Stimulated activated CD8-positive, alpha-beta memory T cell treated with anti-CD3 and anti-CD28 coated beads, Interleukin-15, amount 100 ng/mL, for 24 hours (primary cell): ENCODE data around the gene SWSAP1.
A peak's percentile ranks its signal among the peaks of the same experiment; 100 is the strongest.

Experiments used
- DNase-seq: peaks from one replicate; pipeline ENCODE4 v3.0.0-alpha.2; 2020; ENCODE audit warnings: low read depth

The SWSAP1 gene

DNA sequence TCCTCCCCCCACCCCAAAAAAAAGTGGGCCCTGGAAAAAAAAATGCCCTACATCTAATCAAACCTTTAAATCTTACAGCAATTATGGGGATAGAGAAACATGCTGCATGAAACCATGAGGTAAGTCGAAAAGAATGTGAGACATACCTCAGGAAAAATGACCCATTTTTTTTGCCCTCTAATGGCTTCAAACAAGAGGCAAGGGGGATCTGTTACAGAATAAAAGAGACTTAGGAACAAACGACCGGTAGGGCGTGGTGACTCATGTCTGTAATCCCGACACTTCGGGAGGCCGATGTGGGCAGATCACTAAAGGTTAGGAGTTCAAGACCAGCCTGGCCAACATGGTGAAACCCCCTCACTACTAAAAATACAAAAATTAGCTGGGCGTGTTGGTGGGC, 36.2 kb downstream of the SWSAP1 start:
- no peak for DNase-seq

DNA sequence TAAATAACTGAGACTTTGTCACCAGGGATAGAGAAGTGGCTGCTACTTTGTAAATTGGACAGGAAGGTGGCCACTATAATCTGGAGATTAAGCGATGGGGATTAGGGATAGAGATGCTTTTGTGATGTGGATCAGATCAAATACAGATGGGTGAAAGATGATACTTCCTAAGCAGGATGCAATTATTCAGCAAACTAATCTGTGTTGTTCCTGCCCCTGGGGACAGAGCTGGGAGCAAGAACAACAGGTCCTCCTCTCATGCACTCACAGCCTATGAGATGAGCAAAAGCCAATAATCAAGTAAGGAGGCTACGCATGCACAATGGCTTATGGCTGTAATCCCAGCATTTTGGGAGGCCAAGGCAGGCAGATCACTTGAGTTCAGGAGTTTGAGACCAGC, 40.1 kb downstream of the SWSAP1 start:
- DNase-seq = no peak

DNA sequence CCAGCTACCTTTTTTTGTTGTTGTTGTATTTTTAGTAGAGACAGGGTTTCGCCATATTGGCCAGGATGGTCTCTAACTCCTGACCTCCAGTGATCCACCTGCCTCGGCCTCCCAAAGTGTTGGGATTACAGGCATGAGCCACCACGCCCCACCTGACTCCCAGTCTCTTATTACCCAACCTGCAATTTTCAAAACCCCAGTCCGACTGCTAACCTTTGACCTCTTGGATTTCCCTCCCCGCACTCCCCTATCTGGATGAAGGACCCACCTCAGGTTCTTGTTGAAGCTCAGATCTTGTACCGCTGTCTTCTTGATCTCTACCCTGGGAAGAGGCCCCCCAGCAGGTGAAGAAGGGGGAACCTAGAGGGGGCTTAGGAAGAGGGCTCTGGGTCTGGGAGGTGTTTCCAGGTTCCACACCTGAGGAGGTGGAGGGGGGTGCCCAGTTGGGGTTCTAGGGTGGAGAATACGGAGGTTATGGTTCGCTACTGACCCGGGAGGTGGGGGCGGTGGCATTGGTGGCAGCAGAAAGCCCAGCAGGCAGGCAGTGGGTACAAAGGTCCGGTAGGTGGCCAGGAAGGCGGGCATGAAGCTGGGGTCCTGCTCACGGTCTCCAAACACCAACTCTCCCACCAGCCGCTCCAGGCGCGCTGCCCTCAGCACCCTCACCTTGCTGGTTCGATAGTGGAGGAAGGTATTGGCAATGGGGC, 42.0 kb downstream of the SWSAP1 start:
- DNase-seq = no peak

DNA sequence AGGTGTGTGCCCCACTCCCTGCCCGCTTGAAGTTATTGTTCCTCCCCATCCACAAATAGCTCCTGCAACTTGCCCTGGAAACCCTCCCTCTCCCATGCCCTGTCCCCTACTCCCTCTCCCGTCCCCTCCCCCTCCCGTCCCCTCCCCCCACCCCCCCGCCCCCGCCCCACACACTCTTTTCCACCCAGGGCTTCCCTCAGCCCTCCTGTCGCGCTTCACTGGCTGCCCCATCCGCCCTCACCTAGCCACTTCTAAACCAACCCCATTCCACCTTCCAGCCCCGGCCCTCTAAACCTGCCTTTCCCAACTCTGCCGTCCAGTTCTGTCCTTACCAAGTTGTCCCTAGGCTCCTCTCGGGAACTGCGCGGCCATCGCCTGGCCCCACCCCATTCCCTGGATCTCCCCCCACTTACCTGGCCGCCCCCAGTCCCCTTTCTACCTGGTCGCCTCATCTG, 43.7 kb downstream of the SWSAP1 start:
- DNase-seq = no peak

DNA sequence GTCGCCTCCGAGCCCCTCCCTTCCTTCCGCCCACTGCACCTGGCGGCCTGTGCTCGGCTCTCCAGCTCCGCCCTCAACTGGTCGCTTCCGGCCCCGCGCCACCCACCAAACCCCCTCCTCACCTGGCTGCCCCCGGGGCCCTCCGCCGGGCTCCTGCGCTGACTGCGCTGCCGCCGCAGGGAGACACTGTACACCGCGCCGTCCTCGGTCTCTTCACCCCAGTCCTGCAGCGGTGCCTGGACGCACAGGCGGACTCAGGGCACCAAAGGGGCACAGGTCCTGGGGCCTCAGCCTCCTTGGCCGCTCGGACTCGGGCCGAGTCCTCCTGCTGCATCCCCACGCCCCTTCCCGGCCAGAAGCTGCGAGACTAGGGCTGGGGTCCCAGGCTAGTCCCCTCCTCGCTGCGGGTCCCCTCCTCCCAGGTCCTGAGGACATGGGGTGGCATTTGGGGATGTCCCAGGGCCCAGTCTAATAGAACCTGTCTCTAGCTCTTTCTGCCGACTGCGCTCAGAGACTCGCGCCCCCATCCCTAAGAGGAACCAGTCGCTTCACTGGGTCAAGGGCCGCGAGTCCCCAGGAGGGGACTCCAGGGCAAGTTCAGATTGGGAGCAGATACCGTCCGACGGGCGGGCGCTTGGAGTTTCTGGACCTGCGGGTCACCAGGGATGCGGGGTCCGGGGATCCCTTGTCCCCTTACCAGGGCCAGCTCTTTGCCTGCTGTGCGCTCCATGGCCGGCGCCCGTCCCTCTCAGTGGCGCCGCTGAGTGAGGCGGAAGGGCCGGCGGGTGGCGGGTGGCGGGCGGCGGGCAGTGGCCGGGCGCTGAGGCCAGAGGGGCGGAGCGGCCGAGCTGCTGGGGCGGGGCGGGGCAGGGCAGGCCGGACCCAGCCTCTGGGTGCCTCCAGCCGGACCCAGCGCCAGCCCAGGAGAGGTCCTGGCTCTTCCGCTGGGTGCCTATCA, 44.4 kb downstream of the SWSAP1 start, which contains the start of gene RGL3:
Gene RGL3 (minus strand): TSS at position 766 of the 958 bp plus-strand sequence. CDS start 36 bp downstream, at position 730.
- no peak for DNase-seq

DNA sequence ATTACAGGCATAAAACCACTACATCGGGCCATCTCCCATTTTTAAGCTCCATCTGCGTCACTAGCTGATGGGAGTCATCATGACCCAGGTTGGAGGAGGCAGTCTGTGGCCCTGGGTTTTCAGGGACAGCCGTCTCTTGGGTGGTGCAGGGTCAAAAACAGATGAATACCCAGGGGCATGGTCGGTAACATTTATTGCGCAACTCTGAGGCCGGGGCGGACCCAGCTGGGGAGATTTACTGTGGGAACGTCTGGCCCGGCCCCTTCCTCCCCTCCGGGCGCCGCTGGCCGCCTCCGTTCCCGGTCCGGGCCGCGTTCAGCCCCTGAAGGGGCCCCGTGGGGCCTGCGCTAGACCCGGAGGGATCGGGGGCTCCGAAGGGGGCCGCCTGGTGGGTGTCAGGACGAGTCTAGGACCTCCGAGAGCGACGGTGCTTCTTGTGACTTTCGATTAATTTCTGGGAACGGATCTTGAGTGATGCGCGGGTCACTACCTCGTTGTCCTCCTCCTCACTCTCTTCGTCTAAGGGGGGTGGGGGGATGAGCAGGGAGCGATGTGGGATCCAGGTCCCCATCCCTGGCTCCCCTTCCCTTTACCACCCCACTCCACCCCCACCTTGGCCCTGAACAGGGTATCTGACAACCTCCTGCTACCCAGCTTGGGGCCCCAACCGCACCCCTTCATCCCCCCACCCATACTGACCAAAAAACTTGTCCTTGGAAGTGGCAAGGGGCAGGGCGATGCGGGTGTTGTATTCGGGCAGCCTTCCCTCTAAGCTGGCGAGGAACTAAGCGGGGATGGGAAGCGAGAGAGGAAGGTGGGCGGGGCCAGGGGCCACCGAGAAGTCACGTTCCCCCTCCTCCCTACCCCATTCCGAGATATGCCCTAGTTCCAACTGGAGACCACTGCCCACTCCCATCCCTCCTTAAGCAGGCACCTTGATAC, 46.2 kb downstream of the SWSAP1 start:
- no peak for DNase-seq

DNA sequence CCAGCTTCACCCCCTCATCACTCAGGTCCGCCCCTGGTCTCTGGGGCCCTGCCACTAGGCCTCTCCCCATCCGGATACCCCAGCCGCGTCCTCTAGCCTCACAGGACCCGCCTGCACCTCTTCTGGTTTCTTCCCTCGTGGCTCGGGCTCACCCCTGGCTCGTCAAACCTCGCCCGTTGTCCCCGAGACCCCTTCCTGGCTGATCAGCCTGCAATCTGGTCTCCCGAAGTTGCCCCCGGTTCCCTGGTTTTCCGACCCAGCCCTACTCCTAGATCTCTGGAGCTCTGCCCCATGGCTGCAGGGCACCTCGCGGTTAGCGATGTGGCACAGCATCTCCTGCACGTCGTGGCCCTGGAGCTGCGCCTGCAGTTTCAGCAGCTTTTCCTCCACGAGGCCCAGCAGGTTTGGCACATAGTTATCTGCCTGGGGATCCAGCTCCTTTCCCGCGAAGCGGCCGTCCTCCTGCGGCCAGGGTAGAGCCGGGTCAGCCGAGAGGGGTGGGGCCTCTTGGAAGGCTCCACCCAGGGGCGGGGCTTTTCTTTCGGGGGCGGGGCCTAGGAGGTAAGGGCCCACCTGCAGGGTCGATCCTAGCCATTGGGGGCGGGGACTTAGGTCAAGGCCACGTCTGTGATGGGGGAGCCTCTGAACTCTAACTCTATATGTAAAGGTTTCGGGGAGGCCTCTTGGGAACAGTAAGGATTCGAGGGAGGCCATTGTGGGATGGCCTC, 47.1 kb downstream of the SWSAP1 start:
- no peak for DNase-seq

DNA sequence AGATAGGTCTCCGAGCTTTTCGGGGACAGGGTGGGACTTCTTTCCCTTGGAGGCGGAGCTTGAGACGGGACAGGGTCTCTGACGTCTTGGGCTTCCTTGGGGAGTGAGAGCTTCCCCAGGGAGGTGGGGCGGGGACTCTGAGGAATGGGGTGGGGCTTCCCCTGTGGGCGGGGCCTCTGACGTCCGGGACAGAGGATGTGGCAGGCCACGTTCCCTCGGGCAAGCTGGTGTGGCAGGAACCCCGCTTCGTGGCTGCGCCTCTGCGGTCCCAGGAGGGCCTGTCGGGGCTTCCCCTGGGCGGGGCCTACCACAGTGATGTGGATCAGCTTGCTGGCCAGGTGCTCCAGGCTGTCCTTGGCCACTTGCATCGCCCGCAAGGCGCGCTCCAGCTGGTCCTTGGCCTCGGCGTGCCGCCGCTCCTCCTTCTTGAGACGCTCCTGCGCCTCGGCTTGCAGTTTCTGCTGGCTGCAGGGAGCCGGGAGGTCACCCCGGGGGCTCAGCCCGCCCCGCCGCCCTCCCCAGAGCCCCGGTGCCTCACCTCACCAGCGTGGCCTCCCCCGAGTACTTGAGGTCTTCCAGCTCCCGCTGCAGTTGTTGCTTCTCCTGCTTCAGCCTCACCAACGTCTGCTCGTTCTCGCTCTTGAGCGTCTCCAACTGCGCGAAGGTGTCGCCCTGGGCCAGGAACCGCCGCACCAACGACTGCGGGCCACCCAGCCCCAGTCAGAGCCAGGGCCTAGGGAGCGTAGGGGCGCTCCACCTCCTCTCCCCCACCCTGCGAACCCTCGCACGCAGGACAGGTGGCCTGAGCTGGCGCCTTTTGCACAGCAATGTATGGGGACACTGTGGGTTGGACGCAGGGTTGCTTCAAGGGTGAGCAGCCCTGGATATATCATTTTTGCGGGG, 47.9 kb downstream of the SWSAP1 start:
- DNase-seq = peak; percentile 39

DNA sequence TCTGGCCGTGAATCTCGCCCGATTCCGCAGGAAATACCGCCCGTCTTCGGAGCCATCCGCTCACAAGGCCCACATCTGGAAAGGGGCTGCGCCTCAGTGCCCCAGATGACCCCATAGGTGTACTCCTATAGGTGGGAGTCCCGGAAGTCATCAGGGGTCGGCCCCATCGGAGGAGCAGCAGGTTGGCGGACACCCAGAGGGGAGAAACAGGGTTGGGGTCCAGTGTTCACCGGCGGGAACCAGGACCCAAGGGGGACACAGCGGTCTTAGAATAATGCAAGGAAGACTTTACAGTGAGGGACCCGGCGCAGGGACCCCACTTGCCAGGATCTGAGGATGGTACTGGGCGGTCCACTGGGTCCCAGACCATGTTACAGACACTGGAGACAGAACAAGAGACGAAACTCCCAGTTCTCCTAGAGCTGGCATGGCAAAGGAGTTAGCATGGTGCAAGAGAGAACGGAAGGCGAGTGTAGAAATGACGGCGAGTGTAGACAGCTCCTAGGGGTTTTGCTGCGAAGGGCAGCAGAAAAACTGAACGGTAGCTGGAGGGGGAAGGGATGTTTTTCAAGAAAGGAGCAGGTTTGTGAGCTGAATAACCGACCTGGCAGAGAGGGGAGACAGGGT, 48.8 kb downstream of the SWSAP1 start:
- DNase-seq = no peak

DNA sequence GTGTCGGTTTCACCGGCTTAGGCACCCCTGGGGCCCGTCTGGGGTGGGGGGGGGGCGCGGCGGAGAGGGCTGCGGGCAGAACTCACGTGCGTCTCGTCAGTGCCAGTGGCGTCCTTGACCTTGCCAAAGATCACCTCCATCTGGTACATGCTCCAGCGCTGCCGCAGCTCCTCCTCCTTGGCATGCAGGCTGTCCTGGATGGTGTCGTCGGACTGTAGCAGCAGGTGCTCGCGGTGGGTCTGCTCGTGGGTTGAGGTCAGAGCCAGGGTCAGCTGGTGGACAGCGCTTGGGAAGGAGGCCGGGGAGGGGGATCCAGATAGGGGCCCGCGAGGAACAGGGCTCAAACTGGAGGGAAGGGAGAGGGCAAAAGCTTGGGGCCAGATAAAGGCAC, 49.3 kb downstream of the SWSAP1 start:
- no peak for DNase-seq
